Measurements from ENCODE around the gene ELN. TPM values are rescaled to one million over a fixed set of nuclear protein-coding genes. Genes with fewer than 3 reads are reported as not detected.

Gene ELN
- total and polyA plus RNA-seq, 2 of the 4 experiments (the other 2 are of a cell fraction): 2.2 to 14.3 TPM

DNA sequence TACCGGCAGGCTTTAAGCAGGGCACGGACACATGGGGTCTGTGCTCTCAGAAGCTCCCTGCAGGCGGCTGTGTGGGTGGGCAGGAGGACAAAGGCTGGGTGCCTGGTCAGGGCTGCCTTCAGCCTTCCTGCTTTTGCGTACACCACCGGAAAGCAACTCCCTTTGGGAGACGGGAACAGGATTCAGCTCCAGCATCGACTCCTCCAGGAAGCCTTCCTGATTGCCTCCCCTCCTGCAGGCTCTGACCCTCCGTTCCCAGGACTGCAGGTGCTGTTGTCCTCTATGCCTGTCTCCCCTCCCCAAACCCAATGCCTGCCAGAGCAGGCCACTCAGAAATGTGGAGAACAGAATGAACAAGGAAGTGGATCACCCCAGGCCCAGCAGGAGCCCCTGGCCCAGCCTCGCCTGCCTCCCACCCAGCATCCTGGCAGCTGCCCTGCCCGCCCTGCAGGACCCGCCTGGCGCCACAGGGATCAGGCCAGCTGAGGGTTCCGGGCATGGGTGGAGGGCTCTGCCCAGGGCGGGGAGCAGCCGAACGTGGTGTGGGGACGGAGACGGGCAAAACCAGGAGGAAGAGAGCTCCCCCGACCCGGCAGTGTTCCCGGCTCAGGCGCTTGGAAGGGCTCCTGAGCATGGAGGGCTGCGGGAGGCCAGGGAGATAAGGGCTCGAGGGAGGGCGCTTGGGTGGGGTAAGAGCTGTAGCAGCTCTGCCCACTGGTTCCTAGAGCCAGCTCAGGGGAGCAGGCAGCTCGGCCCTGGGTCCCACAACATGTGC lies 6.2 kb upstream of the ELN start:
- no peak overlapping the region for H3K4me3 ChIP-seq (ENCODE audit: insufficient read depth, low read depth, low read length)
- intact Hi-C loops (cut with micrococcal nuclease): no loop called here
- H3K36me3 ChIP-seq (ENCODE audit: control insufficient read depth, insufficient read depth, low read length): no peaks in the 10 kb centered on the region
- H3K56ac ChIP-seq (ENCODE audit: extremely low read depth, insufficient read depth, low read length): no peak overlapping the region
- H2BK20ac ChIP-seq (ENCODE audit: low read depth, low read length): no peak overlapping the region
- H4K5ac ChIP-seq (ENCODE audit: low read depth, low read length): no peak overlapping the region
- no peak overlapping the region for H2AK9ac ChIP-seq (replicated peaks; ENCODE audit: low read depth, low read length, poor library complexity)
- ChIA-PET POLR2A (ENCODE audit: unreplicated experiment) (no interaction called here), CTCF (interaction anchor here (0.5 kb wide), 1 partner anchor 360 kb away, joined by 7 read pairs; no protein-coding TSS in a partner anchor)
- H4K8ac ChIP-seq (ENCODE audit: low read depth in 2 of 2, low read length in 2 of 2): no peak overlapping the region
- no peak overlapping the region for H4K91ac ChIP-seq (ENCODE audit: insufficient read depth, low read depth, low read length)
- WGBS, 2 experiments (ENCODE audit: extremely low coverage in 2 of 2, insufficient read length in 1 of 2): 86% methylated on average over 12 of the region's 26 CpGs; no CpG with 5 or more reads in 1 of the 2 experiments
- peaks cover 8% of the 10 kb centered on the region for H3K9me1 ChIP-seq (ENCODE audit: insufficient read depth, low read length)
- ATAC-seq (ENCODE audit: low read depth) (no peak), DNase-seq (no peak)
- BruUV-seq (replicated peaks): no TSS peak
- H2BK120ac ChIP-seq (ENCODE audit: low read depth, low read length): no peak overlapping the region
- H3K18ac ChIP-seq (ENCODE audit: low read depth, low read length): no peak overlapping the region
- H3K23ac ChIP-seq (ENCODE audit: low read depth, low read length): no peak overlapping the region
- 0 out of 2 replicates have a peak overlapping the region, but pooled peaks have one; percentile 17 for H2AK5ac ChIP-seq (ENCODE audit: low read depth, low read length)
- in situ Hi-C loops (cut with MboI; ENCODE audit: low sequenced_read_pairs): loop anchor here (5.0 kb wide), 1 partner anchor 149 kb away; no protein-coding TSS in a partner anchor
- H3K9me3 ChIP-seq (ENCODE audit: control insufficient read depth, insufficient read depth, low read length): no peaks in the 10 kb centered on the region
- dilution Hi-C loops (cut with HindIII; ENCODE audit: low sequenced_read_pairs, unreplicated experiment): no loop called here
- no peak overlapping the region for H3K27ac ChIP-seq (ENCODE audit: insufficient read depth, low read length)
- peaks cover 16% of the 10 kb centered on the region for H3K4me1 ChIP-seq (ENCODE audit: control insufficient read depth, insufficient read depth, low read length)
- no peak overlapping the region for H2BK5ac ChIP-seq (ENCODE audit: low read depth, low read length, poor library complexity, severe bottlenecking)
- H3K14ac ChIP-seq (replicated peaks; ENCODE audit: low read depth, low read length): no peak overlapping the region
- no peaks in the 10 kb centered on the region; a peak in 1 of 4 replicates for H3K79me1 ChIP-seq (ENCODE audit: low read depth in 1 of 2, low read length in 2 of 2)
- no peaks in the 10 kb centered on the region for H4K20me1 ChIP-seq (ENCODE audit: insufficient read depth, low read length)
- H3K27me3 ChIP-seq (ENCODE audit: control insufficient read depth, insufficient read depth, low read length): no peaks in the 10 kb centered on the region
- no peak overlapping the region for H3K4me2 ChIP-seq (ENCODE audit: low read depth, low read length)
- H2BK15ac ChIP-seq (ENCODE audit: low read depth, low read length): no peak overlapping the region
- H2AFZ ChIP-seq (replicated peaks; ENCODE audit: low read length, poor library complexity): peak overlapping the region; percentile 7
- no peak overlapping the region for H3K4ac ChIP-seq (ENCODE audit: low read depth, low read length)
- no peak for TF ChIP-seq SMC3 (IDR thresholded peaks at IDR 0.05; ENCODE audit: low read depth, low read length)
- TF ChIP-seq RAD21 (IDR thresholded peaks at IDR 0.05; ENCODE audit: low read length): no peak
- TF ChIP-seq MAFK (IDR thresholded peaks at IDR 0.05; ENCODE audit: low read depth, low read length): no peak
- TF ChIP-seq BHLHE40 (IDR thresholded peaks at IDR 0.05; ENCODE audit: low read depth, low read length): no peak
- TF ChIP-seq, protein P1, sequence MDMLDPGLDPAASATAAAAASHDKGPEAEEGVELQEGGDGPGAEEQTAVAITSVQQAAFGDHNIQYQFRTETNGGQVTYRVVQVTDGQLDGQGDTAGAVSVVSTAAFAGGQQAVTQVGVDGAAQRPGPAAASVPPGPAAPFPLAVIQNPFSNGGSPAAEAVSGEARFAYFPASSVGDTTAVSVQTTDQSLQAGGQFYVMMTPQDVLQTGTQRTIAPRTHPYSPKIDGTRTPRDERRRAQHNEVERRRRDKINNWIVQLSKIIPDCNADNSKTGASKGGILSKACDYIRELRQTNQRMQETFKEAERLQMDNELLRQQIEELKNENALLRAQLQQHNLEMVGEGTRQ (IDR thresholded peaks at IDR 0.05; ENCODE audit: low read depth, low read length): no peak
- no peak for TF ChIP-seq MAZ (IDR thresholded peaks at IDR 0.05; ENCODE audit: borderline replicate concordance, low read depth, low read length)
- no peak for TF ChIP-seq RFX5 (IDR thresholded peaks at IDR 0.05; ENCODE audit: low read depth, low read length)
- no peak for TF ChIP-seq MXI1 (IDR thresholded peaks at IDR 0.05; ENCODE audit: borderline replicate concordance, low read depth, low read length)
- no peak overlapping the region for H3K9ac ChIP-seq (ENCODE audit: low read depth, low read length)

Data from IMR-90 (cell line).